ENCODE measurements around the gene LRRC3B. TPM values are rescaled to one million over a fixed set of nuclear protein-coding genes. Genes with fewer than 3 reads are reported as not detected.

The LRRC3B gene
- total RNA-seq, 4 donors from 2014 or later = under 0.01 to 0.52 TPM; not detected in 2

DNA sequence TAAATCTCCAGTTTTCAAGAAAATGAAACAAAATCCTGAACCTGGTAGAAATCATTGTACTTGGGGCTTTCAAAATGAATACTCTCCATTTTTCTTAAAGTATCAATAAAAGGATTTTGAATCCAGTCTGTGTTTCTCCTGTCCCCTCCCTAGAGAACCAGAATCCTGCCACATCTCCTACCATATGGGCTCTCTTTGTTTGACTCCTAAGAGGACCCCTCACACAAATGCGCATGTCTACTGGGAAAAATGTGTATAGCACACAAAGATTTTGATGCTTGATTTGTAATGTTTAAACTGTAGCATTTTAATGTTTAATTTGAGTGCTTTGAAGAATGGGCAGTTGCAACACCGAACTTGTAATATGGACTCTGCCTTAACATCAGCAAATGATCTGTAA is 25.9 kb downstream of the LRRC3B start:
- peaks cover 0 to 10% (median 7%) of the 10 kb centered on the region in 4 donors for H3K4me1 ChIP-seq
- intact Hi-C loops (cut with DNase I) = no loop called here
- H3K9me3 ChIP-seq = no peaks in the 10 kb centered on the region
- no peaks in the 10 kb centered on the region for H3K36me3 ChIP-seq
- TF ChIP-seq POLR2A (IDR thresholded peaks at IDR 0.05; ENCODE audit: low read depth) (no peak), EP300 (IDR thresholded peaks at IDR 0.05) (no peak), POLR2AphosphoS5 (IDR thresholded peaks at IDR 0.05) (no peak)
- TF ChIP-seq, protein P1, sequence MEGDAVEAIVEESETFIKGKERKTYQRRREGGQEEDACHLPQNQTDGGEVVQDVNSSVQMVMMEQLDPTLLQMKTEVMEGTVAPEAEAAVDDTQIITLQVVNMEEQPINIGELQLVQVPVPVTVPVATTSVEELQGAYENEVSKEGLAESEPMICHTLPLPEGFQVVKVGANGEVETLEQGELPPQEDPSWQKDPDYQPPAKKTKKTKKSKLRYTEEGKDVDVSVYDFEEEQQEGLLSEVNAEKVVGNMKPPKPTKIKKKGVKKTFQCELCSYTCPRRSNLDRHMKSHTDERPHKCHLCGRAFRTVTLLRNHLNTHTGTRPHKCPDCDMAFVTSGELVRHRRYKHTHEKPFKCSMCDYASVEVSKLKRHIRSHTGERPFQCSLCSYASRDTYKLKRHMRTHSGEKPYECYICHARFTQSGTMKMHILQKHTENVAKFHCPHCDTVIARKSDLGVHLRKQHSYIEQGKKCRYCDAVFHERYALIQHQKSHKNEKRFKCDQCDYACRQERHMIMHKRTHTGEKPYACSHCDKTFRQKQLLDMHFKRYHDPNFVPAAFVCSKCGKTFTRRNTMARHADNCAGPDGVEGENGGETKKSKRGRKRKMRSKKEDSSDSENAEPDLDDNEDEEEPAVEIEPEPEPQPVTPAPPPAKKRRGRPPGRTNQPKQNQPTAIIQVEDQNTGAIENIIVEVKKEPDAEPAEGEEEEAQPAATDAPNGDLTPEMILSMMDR (IDR thresholded peaks at IDR 0.05) = no peak
- H3K4me3 ChIP-seq = no peak overlapping the region
- WGBS = 73% methylated on average over 2 of the region's 2 CpGs
- DNase-seq (ENCODE audit: extremely low spot score) = no peak
- H3K27me3 ChIP-seq = no peaks in the 10 kb centered on the region
- H3K27ac ChIP-seq (replicated peaks in 1 of 4) = no peak overlapping the region

DNA sequence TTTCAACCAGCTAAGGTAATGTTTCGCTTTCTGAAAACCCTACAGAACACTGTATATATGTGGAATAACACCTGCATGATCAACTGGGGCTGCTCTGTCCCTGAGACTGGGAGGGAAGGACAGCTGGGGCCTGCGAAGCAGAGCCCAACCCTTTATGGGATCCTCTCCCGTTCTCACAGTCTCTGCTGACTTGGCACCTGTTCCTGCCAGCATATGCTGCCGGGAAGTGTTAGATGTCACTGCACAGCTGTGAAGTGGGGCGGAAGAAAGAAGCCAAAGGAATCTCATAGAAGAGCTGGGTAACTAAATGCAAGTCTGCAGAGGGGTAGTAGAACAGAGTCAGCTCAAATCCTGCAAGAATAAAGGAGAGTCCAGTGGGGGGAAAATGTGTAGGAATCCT is 29.6 kb downstream of the LRRC3B start:
- Histone ChIP-seq H3K27ac (replicated peaks in 1 of 4) (no peak overlapping the region), H3K27me3 (no peaks in the 10 kb centered on the region), H3K36me3 (no peaks in the 10 kb centered on the region), H3K4me3 (no peak overlapping the region), H3K4me1 (peaks cover 0 to 18% (median 11%) of the 10 kb centered on the region in 4 donors), H3K9me3 (no peaks in the 10 kb centered on the region)
- 39% methylated on average over 5 of the region's 5 CpGs for WGBS
- DNase-seq (ENCODE audit: extremely low spot score) = no peak
- no peak for TF ChIP-seq EP300 (IDR thresholded peaks at IDR 0.05)
- TF ChIP-seq, protein P1 (IDR thresholded peaks at IDR 0.05) = no peak
- TF ChIP-seq POLR2A (IDR thresholded peaks at IDR 0.05; ENCODE audit: low read depth) = no peak
- no peak for TF ChIP-seq POLR2AphosphoS5 (IDR thresholded peaks at IDR 0.05)
- intact Hi-C loops (cut with DNase I) = no loop called here

DNA sequence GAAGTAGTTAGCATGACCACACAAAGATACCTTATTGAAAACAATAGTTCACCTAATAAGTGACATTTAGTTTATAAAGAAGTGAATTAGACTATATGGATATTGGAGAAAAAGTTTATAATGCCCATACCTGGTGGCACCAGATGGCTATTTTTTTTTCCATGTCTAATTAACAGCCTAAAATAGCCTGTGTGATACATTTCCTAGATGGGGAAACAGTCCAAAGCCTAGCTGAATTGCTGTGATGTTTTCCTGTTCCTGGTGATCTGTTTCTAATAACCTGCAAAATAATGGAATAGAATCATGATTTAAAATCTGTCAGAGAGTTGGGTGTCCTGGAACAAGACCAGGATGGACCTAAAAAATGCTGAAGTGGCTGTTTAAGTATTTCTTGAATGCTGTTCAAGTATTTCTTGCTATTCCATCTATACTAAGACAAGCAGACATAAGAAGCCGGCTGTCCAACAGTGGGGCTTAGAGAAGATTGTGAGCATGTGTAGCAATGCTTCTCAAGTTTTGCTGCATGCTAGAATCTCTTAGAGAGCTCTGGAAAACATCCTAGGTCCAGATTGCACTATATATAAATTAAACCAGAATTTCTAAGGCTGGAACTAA is 31.3 kb downstream of the LRRC3B start:
- no peaks in the 10 kb centered on the region for H3K9me3 ChIP-seq
- DNase-seq (ENCODE audit: extremely low spot score) = no peak
- intact Hi-C loops (cut with DNase I) = no loop called here
- H3K27ac ChIP-seq (replicated peaks in 1 of 4) = no peak overlapping the region
- H3K4me1 ChIP-seq = peaks cover 0 to 18% (median 11%) of the 10 kb centered on the region in 4 donors
- no peak for TF ChIP-seq POLR2AphosphoS5 (IDR thresholded peaks at IDR 0.05)
- TF ChIP-seq, protein P1 (IDR thresholded peaks at IDR 0.05) = no peak
- no peak for TF ChIP-seq POLR2A (IDR thresholded peaks at IDR 0.05; ENCODE audit: low read depth)
- no peak for TF ChIP-seq EP300 (IDR thresholded peaks at IDR 0.05)
- H3K36me3 ChIP-seq = no peaks in the 10 kb centered on the region
- no peak overlapping the region for H3K4me3 ChIP-seq
- WGBS = 78% methylated on average over 1 of the region's 1 CpG
- no peaks in the 10 kb centered on the region for H3K27me3 ChIP-seq

DNA sequence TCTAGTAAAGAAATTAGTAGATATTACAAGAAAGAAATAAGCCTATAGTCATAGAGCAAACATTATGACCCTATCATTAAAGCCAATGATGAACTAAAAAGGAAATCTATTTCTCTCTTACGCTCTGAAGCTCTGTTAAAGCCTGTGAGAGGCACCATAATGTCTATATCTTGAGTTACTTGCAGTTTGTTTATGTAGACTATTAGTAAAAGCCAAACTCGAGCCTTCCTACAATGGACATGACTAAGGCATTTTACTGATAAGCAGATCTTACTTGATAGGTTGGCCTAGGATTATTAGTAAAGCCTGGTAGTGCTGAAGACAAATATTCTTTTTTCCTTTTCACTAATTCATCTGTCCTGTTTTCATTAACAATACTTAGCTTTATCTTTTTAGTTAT is 32.7 kb downstream of the LRRC3B start:
- no peak for DNase-seq (ENCODE audit: extremely low spot score)
- H3K4me3 ChIP-seq = no peak overlapping the region
- H3K27me3 ChIP-seq = no peaks in the 10 kb centered on the region
- TF ChIP-seq, protein P1 (IDR thresholded peaks at IDR 0.05) = no peak
- TF ChIP-seq POLR2AphosphoS5 (IDR thresholded peaks at IDR 0.05) (no peak), EP300 (IDR thresholded peaks at IDR 0.05) (no peak), POLR2A (IDR thresholded peaks at IDR 0.05; ENCODE audit: low read depth) (no peak)
- no peaks in the 10 kb centered on the region for H3K9me3 ChIP-seq
- intact Hi-C loops (cut with DNase I) = no loop called here
- WGBS = 81% methylated on average over 2 of the region's 2 CpGs
- no peak overlapping the region for H3K27ac ChIP-seq (replicated peaks in 1 of 4)
- peaks cover 0 to 18% (median 11%) of the 10 kb centered on the region in 4 donors for H3K4me1 ChIP-seq
- H3K36me3 ChIP-seq = no peaks in the 10 kb centered on the region
